K562 (cell line): ENCODE measurements around the gene CIB1. TPM values are rescaled to one million over a fixed set of nuclear protein-coding genes. Genes with fewer than 3 reads are reported as not detected.

Source experiments
- C11orf30 ChIP-seq: fragments of 450-650 bp; IDR thresholded peaks from 2 replicates; pipeline ENCODE4 v1.6.1; 2016; ENCODE audit warnings: low read depth, mild to moderate bottlenecking
- KDM4B ChIP-seq, 2 experiments: fragments of 450-650 bp in 1 of 2; sonication (generic) in 1 of 2; IDR thresholded peaks; 2 replicates each; pipeline ENCODE4 v1.6.1; 2016 to 2017; ENCODE audit warnings: borderline replicate concordance in 2 of 2, antibody characterized with exemption in 1 of 2, low read depth in 1 of 2, mild to moderate bottlenecking in 1 of 2
- NFXL1 ChIP-seq: fragments of 450-650 bp; formaldehyde crosslinking; IDR thresholded peaks from 2 replicates; pipeline ENCODE4 v1.4.0; 2021; ENCODE audit warnings: mild to moderate bottlenecking
- PYGO2 ChIP-seq: fragments of 450-650 bp; IDR thresholded peaks from 2 replicates; pipeline ENCODE4 v1.6.1; 2016; ENCODE audit warnings: mild to moderate bottlenecking, missing genetic modification characterization, moderate library complexity, missing compliant biosample characterization
- SAP30 ChIP-seq: fragments of 200-600 bp; sonication (generic); IDR thresholded peaks from 2 replicates; pipeline ENCODE4 v1.6.1; 2012; ENCODE audit warnings: borderline replicate concordance, low read depth, mild to moderate bottlenecking, moderate library complexity, low read length, control low read depth, inconsistent platforms; ENCODE audit not compliant: insufficient read depth, poor library complexity, severe bottlenecking
- SIN3B ChIP-seq: fragments of 450-650 bp; IDR thresholded peaks from 2 replicates; pipeline ENCODE4 v1.6.1; 2017; ENCODE audit warnings: low read depth, mild to moderate bottlenecking, moderate library complexity
- SMAD3 ChIP-seq: fragments of 450-650 bp; formaldehyde crosslinking; conservative IDR thresholded peaks from 2 replicates; pipeline ENCODE4 v1.4.0; 2020; ENCODE audit warnings: mild to moderate bottlenecking
- SRSF9 ChIP-seq: fragments of 200-400 bp; formaldehyde crosslinking; IDR thresholded peaks from 2 replicates; pipeline ENCODE4 v1.6.1; 2017; ENCODE audit warnings: low read depth, low read length, borderline replicate concordance
- TBL1XR1 ChIP-seq, 2 experiments: IDR thresholded peaks; 2 replicates each; pipeline ENCODE4 v1.6.1; 2012; ENCODE audit warnings: improper control_type of control experiment in 2 of 2, low read length in 2 of 2, mild to moderate bottlenecking in 1 of 2
- TRIM28 ChIP-seq: fragments of 450-650 bp; IDR thresholded peaks from 2 replicates; pipeline ENCODE4 v1.6.1; 2017
- ZNF280A ChIP-seq: fragments of 450-650 bp; IDR thresholded peaks from 2 replicates; pipeline ENCODE4 v1.6.1; 2018; ENCODE audit warnings: mild to moderate bottlenecking, low read depth; ENCODE audit not compliant: partially characterized antibody
- polyA plus RNA-seq, 8 experiments: library from polyadenylated mRNA; depleted of rRNA in 4 of 8; stranded (reverse) in 5 of 8; unstranded in 3 of 8; fragments of >200 nt; fragmentation: Nextera tagmentation in 2 of 8; fragmentation: Illumina TruSeq in 1 of 8; extraction: Ambion mirVana in 2 of 8; extraction: Trizol in 1 of 8; gene quantifications; 2 replicates each; pipeline versions ENCODE4 v1.2.1 to v1.2.3, GENCODE V29; 2011 to 2014; ENCODE audit warnings: inconsistent platforms in 1 of 8, missing spikeins in 1 of 8
- total RNA-seq, 7 experiments: library from RNA; depleted of rRNA in 6 of 7; stranded (reverse); fragments of >200 nt in 6 of 7; fragmentation: Illumina TruSeq in 2 of 7; extraction: Trizol in 2 of 7; gene quantifications; 2 replicates each; pipeline versions ENCODE4 v1.2.1 to v1.2.3, GENCODE V29; 2011 to 2021; ENCODE audit warnings: low replicate concordance in 1 of 7
- TF ChIP-seq, protein P1 (sequence below), 2 experiments: fragments of 450-650 bp; IDR thresholded peaks; 2 replicates each; pipeline ENCODE4 v1.6.1; 2016; ENCODE audit warnings: mild to moderate bottlenecking in 2 of 2, borderline replicate concordance in 1 of 2, low read depth in 1 of 2, moderate library complexity in 1 of 2
- TF ChIP-seq, protein P2 (sequence below), 2 experiments: fragments of 150-350 bp in 1 of 2; IDR thresholded peaks; 2 replicates each; pipeline ENCODE4 v1.6.1; 2012 to 2016; ENCODE audit warnings: low read depth in 2 of 2, low read length in 2 of 2, mild to moderate bottlenecking in 1 of 2, moderate library complexity in 1 of 2

Gene CIB1
- total and polyA plus RNA-seq, 9 of the 15 experiments (the other 6 are each of a cell fraction or from before 2014, with no cell fraction given) = 14.9 to 136 (median 64.5) TPM

DNA sequence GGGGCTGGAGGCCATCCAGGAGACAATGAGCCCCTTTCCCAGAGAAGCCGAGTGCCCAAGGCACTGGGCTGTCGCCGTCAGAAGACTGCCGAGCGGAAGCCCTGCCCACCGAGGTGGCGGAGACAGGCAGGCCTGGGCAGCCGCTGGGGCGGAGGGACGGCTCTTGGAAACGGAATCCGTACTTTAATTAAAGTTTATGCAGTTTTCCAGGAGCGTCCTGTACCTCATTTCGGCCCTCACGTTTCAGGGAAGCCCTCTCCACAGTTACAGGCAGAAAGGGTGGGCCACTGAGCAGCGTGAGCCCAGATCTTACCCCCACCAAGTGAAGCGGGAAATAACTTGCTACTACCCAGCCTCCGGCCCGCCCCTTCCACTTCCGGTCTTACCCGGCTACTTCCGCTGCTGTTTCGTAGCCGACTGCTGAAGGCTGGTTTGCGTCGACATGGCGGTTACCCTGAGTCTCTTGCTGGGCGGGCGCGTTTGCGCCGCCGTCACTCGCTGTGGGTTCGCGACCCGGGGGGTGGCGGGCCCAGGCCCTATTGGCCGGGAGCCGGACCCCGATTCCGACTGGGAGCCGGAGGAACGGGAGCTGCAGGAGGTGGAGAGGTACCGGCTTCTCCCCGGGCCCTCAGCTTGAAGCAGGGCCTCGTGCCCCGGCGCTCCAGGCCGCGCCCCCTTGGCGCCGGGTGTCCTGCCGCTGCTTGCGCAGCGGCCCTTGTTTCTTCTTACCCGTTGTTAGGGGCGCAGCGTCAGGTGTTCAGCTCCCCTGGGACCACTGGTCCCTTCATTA lies 31.7 kb upstream of the CIB1 start, which contains the start of gene NGRN (continued):
- no peak for TF ChIP-seq SRSF9
- peak; percentile 94 for TF ChIP-seq SAP30
- TF ChIP-seq SMAD3 = no peak
- TF ChIP-seq NFXL1 = no peak
- TF ChIP-seq, protein P1, sequence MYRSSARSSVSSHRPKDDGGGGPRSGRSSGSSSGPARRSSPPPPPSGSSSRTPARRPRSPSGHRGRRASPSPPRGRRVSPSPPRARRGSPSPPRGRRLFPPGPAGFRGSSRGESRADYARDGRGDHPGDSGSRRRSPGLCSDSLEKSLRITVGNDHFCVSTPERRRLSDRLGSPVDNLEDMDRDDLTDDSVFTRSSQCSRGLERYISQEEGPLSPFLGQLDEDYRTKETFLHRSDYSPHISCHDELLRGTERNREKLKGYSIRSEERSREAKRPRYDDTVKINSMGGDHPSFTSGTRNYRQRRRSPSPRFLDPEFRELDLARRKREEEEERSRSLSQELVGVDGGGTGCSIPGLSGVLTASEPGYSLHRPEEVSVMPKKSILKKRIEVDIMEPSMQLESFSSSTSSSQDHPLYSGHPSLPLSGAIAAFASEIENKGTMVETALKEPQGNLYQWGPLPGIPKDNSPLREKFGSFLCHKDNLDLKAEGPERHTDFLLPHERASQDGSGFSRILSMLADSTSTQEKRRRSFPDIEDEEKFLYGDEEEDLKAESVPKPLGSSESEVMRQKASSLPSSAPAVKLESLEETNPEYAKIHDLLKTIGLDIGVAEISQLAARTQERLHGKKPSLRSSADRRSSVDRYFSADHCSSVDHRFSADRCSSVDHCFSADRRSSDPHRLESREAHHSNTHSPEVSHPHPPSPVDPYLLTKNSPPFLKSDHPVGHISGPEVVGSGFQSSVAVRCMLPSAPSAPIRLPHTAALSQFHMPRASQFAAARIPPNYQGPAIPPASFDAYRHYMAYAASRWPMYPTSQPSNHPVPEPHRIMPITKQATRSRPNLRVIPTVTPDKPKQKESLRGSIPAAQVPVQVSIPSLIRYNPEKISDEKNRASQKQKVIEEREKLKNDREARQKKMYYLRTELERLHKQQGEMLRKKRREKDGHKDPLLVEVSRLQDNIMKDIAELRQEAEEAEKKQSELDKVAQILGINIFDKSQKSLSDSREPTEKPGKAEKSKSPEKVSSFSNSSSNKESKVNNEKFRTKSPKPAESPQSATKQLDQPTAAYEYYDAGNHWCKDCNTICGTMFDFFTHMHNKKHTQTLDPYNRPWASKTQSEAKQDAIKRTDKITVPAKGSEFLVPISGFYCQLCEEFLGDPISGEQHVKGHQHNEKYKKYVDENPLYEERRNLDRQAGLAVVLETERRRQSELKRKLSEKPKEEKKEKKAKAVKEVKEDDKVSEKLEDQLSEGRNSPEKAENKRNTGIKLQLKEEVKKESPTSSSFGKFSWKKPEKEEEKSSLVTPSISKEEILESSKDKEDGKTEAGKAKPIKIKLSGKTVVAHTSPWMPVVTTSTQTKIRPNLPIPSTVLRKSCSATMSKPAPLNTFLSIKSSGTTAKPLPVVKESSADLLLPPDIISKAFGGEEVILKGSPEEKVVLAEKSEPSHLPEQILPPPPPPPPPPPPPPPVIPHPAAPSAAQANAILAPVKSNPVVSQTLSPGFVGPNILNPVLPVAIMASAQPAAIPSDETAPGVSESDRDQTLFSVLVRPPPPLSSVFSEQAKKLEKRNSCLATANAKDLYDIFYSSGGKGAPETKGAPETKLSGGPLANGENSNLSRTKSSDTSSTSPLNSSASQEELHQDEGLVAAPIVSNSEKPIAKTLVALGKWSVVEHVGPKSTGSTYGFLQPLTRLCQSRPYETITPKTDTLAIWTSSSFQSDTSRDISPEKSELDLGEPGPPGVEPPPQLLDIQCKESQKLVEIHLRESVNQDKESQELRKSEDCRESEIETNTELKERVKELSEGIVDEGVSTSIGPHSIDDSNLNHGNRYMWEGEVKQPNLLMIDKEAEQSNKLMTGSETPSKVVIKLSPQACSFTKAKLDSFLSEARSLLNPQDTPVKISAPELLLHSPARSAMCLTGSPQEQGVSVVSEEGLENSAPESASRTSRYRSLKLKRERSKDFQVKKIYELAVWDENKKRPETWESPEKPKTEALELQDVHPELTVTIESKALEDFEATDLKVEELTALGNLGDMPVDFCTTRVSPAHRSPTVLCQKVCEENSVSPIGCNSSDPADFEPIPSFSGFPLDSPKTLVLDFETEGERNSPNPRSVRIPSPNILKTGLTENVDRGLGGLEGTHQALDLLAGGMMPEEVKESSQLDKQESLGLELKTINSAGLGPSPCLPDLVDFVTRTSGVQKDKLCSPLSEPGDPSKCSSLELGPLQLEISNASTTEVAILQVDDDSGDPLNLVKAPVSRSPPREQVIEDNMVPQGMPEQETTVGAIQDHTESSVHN (IDR thresholded peaks at IDR 0.05; ENCODE audit: borderline replicate concordance in 1 of 2, low read depth in 1 of 2) = no peak
- peak; percentile 66 for TF ChIP-seq C11orf30
- TF ChIP-seq KDM4B (IDR thresholded peaks at IDR 0.05; ENCODE audit: borderline replicate concordance in 2 of 2, low read depth in 1 of 2) = peak in 1 of 2 experiments; percentile 88; a peak in 1 of 4 replicates
- no peak for TF ChIP-seq TRIM28
- no peak for TF ChIP-seq ZNF280A
- TF ChIP-seq PYGO2 (tag) = no peak
- TF ChIP-seq TBL1XR1 (IDR thresholded peaks at IDR 0.05; ENCODE audit: low read length in 2 of 2) = no peak
- peak; percentile 63 for TF ChIP-seq SIN3B
- TF ChIP-seq, protein P2, sequence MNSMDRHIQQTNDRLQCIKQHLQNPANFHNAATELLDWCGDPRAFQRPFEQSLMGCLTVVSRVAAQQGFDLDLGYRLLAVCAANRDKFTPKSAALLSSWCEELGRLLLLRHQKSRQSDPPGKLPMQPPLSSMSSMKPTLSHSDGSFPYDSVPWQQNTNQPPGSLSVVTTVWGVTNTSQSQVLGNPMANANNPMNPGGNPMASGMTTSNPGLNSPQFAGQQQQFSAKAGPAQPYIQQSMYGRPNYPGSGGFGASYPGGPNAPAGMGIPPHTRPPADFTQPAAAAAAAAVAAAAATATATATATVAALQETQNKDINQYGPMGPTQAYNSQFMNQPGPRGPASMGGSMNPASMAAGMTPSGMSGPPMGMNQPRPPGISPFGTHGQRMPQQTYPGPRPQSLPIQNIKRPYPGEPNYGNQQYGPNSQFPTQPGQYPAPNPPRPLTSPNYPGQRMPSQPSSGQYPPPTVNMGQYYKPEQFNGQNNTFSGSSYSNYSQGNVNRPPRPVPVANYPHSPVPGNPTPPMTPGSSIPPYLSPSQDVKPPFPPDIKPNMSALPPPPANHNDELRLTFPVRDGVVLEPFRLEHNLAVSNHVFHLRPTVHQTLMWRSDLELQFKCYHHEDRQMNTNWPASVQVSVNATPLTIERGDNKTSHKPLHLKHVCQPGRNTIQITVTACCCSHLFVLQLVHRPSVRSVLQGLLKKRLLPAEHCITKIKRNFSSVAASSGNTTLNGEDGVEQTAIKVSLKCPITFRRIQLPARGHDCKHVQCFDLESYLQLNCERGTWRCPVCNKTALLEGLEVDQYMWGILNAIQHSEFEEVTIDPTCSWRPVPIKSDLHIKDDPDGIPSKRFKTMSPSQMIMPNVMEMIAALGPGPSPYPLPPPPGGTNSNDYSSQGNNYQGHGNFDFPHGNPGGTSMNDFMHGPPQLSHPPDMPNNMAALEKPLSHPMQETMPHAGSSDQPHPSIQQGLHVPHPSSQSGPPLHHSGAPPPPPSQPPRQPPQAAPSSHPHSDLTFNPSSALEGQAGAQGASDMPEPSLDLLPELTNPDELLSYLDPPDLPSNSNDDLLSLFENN (IDR thresholded peaks at IDR 0.05; ENCODE audit: low read depth in 2 of 2, low read length in 2 of 2) = 0 out of 4 replicates have a peak, but pooled peaks of 1 of the 2 experiments have one; percentile 24
